Right renal cortex interstitium (tissue), 3 donors: ENCODE measurements around the gene MAGEA8. TPM values are rescaled to one million over a fixed set of nuclear protein-coding genes. Genes with fewer than 3 reads are reported as not detected.

ENCODE experiments used
- polyA plus RNA-seq, 3 donors: library from polyadenylated mRNA; unstranded; fragments of 120-200 nt; gene quantifications; one replicate each; pipeline ENCODE4 v1.2.1, GENCODE V29; 2013; ENCODE audit not compliant: insufficient read length in 3 of 3

Gene MAGEA8
- polyA plus RNA-seq, 3 donors, result 0.15 TPM; not detected in 2

Other genes starting within 250 kb of the MAGEA8 start
- gene TMEM185A, start 249.4 kb upstream of the MAGEA8 start, polyA plus RNA-seq, result 10 to 100 TPM; 41.2 to 45.7 (median 44.6) TPM
- gene MAGEA11, start 169.1 kb upstream of the MAGEA8 start, polyA plus RNA-seq, result not detected
- 1 to 10 TPM; 1.4 to 1.9 (median 1.5) TPM for gene HSFX1, start 107.1 kb upstream of the MAGEA8 start, polyA plus RNA-seq
- gene MAGEA9, start 99.3 kb upstream of the MAGEA8 start, polyA plus RNA-seq, result not detected
- under 1 TPM in 2 of 3 donors, not detected in 1; 0.17 to 0.50 TPM for gene HSFX4, start 48.4 kb downstream of the MAGEA8 start, polyA plus RNA-seq
- gene EOLA2, start 57.3 kb downstream of the MAGEA8 start, polyA plus RNA-seq, result 10 to 100 TPM; 29.1 to 31.6 (median 30.6) TPM